Lower leg skin (tissue), 4 donors: Measurements from ENCODE around the gene TAF3. TPM values are rescaled to one million over a fixed set of nuclear protein-coding genes. Genes with fewer than 3 reads are reported as not detected.

Experiments
- DNase-seq, 2 donors: peaks; one replicate each; pipeline ENCODE4 v3.0.0-alpha.2; 2019; ENCODE audit warnings: low spot score in 2 of 2
- H3K4me3 ChIP-seq: fragments of 200-600 bp; sonication (generic); 2 replicates; pipeline ENCODE4 v1.5.1; 2017; ENCODE audit warnings: mild to moderate bottlenecking, low read depth; ENCODE audit not compliant: poor library complexity, severe bottlenecking
- POLR2A ChIP-seq, 2 donors: fragments of 450-650 bp; IDR thresholded peaks; one replicate each; pipeline ENCODE4 v1.6.1; 2016 to 2017; ENCODE audit warnings: antibody characterized with exemption in 2 of 2, mild to moderate bottlenecking in 1 of 2, moderate library complexity in 1 of 2
- WGBS, 2 donors: methylation state at CpG; one replicate each; pipeline ENCODE4 v1.1.5; 2018; 5-methylcytosine and 5-hydroxymethylcytosine counted together
- intact Hi-C: fragments of 100-400 bp; cut with DNase I; formaldehyde crosslinking; loops from one replicate; pipeline ENCODE4 v1.15.0; 2023; ENCODE audit warnings: low total_unique reads
- total RNA-seq, 4 donors: library from RNA; depleted of rRNA; stranded (reverse); fragments of >200 nt; gene quantifications; one replicate each; pipeline ENCODE4 v1.1.0, GENCODE V29; 2016
- TF ChIP-seq, protein P1 (sequence below), 3 donors: fragments of 450-650 bp; IDR thresholded peaks; one replicate each; pipeline ENCODE4 v1.5.1; 2016; ENCODE audit warnings: antibody characterized with exemption in 3 of 3, mild to moderate bottlenecking in 3 of 3, moderate library complexity in 2 of 3

Gene TAF3
- total RNA-seq, 4 donors from 2014 or later: 5.0 to 8.3 (median 7.7) TPM

DNA sequence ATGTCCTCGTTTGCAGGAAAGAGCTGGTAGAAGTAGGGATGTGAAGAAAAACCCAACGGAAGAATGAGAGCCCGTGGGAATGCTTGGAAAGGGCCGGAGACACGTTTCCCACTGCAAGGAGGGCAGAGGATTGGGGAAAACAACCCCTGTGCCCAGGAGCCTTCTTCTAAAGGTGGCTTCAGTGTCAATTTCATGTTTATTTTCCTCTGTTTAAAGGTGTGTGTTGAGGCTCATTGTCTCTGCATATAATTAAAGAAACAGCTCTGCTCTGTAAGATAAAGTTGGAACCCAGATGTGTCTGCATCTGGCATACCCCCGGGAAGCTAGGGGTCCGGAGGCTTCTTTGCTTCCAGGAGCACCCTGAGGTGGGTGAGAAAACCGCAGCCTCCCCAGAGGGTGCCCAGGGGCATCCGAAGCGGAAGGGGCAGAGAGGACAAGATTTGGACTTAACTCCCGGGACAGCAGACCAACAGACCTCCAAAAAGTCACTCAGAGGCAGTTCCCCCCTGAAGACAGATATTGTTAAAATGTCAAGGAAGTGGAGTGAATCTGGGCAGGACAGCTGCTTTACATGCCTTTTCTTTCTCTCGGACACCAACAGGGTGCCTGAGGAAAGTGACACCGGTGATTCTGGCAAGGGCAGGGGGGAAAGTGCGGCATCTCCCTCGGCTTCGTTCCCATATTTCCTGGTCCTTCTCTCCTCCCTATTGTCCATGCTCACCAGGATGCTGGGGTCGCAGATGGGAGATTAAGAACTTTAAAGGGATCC, 227.6 kb downstream of the TAF3 start:
- intact Hi-C loops: no loop called here
- WGBS, 2 donors: 30 to 44% methylated on average over 17 of the region's 17 CpGs
- peak in 1 of 2 donors; percentile 82 for DNase-seq
- TF ChIP-seq, protein P1, sequence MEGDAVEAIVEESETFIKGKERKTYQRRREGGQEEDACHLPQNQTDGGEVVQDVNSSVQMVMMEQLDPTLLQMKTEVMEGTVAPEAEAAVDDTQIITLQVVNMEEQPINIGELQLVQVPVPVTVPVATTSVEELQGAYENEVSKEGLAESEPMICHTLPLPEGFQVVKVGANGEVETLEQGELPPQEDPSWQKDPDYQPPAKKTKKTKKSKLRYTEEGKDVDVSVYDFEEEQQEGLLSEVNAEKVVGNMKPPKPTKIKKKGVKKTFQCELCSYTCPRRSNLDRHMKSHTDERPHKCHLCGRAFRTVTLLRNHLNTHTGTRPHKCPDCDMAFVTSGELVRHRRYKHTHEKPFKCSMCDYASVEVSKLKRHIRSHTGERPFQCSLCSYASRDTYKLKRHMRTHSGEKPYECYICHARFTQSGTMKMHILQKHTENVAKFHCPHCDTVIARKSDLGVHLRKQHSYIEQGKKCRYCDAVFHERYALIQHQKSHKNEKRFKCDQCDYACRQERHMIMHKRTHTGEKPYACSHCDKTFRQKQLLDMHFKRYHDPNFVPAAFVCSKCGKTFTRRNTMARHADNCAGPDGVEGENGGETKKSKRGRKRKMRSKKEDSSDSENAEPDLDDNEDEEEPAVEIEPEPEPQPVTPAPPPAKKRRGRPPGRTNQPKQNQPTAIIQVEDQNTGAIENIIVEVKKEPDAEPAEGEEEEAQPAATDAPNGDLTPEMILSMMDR (IDR thresholded peaks at IDR 0.05): no peak
- TF ChIP-seq POLR2A (IDR thresholded peaks at IDR 0.05): no peak
- H3K4me3 ChIP-seq: no peak overlapping the region

DNA sequence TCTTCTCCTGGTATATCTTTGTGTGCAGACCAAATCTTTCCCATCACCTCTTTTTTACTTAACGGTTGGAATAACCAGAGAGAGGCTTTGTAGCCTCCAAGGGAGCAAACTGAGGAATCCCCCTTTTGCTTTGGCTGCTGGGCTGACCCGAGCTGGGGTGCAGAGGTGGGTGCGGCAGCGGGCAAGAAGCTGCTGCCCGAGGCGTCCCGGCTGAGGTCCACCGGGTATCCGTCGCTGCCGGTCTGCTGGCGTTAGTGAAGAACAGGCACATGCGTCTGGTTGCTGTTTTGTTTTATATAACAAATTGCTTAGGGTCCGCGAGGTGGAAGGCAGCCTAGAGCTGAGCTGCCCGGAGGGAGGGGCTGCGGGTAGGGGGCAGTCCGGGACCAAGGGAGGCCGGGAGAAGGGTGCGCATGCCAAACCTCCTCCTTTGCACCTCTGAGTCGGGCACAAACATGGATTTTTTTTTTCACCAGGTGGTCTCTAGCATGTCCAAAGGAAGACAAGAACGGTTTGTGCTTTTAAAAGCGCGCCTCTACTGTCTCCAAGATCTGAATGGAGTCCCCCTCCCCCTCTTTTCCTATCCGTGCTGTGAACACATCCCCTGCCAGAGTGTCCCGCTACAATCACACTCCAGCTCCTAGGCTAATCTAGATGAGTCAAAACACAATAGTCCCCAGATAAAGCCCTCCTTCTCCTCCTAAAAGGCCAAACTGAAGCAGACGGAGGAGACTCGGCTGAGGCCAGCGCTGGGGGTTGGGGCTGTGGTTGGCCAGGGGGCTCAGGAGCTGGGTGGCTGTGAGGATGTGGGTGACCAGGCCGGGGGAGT, 229.4 kb downstream of the TAF3 start:
- intact Hi-C loops: no loop called here
- no peak overlapping the region for H3K4me3 ChIP-seq
- TF ChIP-seq POLR2A (IDR thresholded peaks at IDR 0.05): no peak
- TF ChIP-seq, protein P1 (IDR thresholded peaks at IDR 0.05): no peak
- peak in 1 of 2 donors; percentile 75 for DNase-seq
- 46 to 53% methylated on average over 29 to 30 of the region's 30 CpGs for WGBS, 2 donors

DNA sequence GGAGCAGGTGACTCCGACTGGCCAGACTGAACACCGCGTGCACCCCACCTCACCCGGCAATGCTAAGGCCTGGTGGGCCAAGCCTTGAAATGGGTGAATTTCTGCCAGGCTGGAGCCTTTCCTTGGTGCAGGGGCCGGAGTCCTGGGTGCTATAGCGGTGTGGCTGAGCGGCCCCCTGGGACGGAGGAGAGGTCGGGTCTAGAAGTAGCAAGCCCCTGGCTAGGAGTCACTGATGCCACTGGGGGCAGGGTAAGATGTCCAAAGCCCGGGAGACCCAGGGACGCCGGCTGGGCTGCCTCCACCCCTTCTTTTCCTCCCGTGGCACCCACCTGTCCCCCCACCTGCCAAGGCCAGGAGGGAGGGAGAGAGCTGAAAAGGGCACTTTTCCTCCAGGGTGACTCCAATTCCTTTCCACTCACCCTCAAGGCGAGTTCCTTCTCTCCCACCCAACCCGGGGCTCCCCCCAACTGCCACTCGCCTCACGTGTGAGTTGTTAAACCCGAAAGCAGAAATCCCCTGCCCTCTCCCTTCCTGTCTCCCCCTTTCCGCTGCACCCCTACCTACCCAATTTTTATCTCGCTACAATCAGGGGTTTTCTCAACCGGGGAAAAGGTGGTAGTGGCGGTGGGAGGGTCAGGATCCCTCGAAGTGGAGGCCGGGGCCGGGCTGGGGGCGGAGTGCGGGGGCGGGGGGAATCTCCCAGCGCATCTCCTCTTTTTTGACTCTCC, 230.1 kb downstream of the TAF3 start:
- peak in 1 of 2 donors; percentile 82 for DNase-seq
- 38 to 44% methylated on average over 29 of the region's 29 CpGs for WGBS, 2 donors
- TF ChIP-seq POLR2A (IDR thresholded peaks at IDR 0.05): no peak
- TF ChIP-seq, protein P1 (IDR thresholded peaks at IDR 0.05): no peak
- intact Hi-C loops: no loop called here
- H3K4me3 ChIP-seq: no peak overlapping the region

DNA sequence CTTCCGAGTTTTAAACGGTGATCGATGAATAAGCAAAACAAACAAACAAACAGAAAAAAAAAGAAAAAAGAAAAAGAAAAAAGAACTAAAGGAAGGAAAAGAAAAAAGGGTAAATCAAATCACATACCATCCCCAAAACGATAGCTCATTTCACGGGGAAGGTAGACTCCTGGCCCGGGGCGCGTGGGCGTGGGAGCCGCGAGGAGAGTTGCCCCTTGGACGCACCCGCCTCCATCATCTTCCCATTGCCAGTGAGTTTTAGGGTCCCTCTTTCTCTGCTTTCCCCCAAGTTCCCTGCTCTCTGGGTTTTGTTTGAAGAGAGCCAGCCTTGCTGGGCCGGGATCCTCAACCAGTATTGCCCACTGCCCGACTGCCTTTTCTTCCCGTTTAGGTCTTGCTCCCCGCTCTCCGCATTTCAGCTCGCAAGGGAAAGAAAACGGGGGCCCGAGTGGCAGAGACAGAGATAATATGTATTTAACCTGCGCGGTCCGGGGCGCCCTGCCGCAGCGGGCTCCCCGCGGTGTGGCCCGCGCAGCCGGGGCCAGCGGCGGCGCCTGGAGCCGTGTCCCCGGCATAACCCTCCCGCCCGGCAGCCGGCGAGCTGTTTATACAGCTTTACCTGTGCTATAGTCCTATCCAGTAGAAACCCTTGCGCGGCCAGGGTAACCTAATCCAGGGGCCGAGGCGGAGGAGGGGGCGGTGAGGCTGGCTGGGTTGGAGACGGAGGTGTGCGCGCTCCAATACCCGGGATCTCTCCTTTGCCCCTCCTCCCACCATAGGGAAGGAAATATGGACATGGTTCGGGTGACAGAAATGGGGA, 230.9 kb downstream of the TAF3 start:
- intact Hi-C loops: no loop called here
- TF ChIP-seq, protein P1 (IDR thresholded peaks at IDR 0.05): no peak
- no peak for TF ChIP-seq POLR2A (IDR thresholded peaks at IDR 0.05)
- H3K4me3 ChIP-seq: peak overlapping the region; percentile 28
- WGBS, 2 donors: 8% methylated on average over 51 of the region's 51 CpGs
- DNase-seq: peak in 1 of 2 donors; percentile 72
